UCSD-AML1 (cell line): ENCODE measurements around the gene FAM9C.
"Not testable (repeated sequence)": the region's sequence is repeated elsewhere in the genome, so short reads cannot be mapped to it uniquely, and the experiment has no call there.

Source experiments
- DNase-seq: peaks from one replicate; lab custom pipeline; 2025; ENCODE audit not compliant: unreplicated experiment; lab: John Stamatoyannopoulos, UW

FAM9C gene

DNA sequence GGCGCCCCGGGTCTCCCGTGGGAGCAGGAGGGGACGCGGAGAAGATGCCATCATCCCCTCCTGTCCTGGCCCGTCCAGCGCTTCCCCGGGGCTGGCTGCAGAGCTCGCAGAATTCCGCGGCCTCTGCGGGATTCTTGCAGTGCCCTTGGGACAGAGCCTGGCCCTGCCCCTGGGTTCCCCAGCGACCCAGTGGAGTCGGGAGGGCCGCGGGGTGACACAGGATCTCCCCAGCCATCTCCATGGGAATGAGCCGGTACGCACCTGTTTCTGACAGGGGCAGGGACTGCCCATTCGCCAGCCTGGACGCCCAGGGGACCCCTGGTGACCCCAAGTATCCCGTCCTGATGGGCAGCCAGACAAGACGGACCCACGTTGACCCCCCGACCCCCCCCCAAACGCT lies 482 bp downstream of the FAM9C start:
- no peak for DNase-seq

- DNase-seq, result no peak
Measured at GRCh38 chrX:13043138-13043537, 1.3 kb downstream of the FAM9C start.

- no peak for DNase-seq
Measured at GRCh38 chrX:13036896-13037295, 7.5 kb downstream of the FAM9C start.

DNA sequence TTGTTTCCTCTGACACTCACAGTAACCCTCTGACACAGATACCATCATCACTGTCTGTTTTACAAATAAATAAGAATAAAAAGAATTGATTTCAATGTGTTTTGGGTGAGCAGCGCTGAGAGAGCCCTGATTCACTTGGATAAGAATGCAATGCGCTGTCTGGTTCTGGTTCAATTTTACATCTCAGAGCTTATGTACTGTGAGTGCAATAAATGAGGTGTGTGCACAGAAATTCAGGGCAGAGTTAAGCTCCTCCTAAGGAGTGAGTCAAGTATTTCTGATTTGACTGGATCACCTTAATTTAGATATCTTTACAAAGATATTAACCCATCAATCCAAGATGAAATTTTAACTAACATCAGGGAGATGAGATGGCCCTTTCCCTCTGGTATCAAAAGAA lies 11.2 kb downstream of the FAM9C start:
- no peak for DNase-seq

DNA sequence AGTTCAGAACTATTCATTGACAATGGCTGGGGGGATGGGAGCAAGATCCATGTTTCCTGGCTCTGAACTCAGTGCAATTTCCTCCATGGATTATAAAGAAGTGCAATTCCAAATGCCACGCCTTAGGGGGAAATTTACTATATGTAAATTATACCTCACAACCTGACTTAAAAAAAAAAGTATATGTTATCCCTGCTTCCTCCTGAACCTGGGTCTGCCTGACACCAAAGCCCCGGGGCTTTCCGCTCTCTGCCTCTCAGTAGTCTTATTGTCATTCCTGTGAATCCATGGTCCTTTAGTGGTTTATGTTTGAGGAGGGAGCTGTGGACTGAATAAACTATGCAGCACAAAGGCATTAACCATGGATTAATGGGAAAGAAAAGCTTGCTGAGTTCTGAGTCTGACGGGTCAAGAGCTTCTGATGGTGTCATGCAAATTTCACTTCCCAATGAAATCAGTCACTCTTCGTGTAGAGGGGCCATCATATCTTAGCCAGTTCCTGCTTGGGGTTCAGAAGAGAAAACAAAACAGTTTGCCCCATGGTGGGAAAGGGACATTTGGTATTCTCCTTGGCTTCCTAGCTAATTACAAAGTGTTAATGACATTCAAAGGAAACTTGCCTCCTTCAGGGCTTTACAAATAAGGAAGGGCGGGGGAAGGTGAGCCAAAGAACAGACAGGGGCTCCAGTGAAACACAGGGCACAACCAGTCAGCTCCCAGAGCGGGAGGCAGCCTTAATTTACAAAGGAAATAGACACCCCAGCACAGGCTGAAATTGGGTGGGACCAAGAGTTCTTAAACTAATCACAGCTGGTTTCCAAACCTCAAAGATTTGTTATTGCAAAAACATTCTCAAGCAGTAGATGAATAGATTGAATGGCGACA lies 14.3 kb downstream of the FAM9C start:
- DNase-seq, result no peak

DNA sequence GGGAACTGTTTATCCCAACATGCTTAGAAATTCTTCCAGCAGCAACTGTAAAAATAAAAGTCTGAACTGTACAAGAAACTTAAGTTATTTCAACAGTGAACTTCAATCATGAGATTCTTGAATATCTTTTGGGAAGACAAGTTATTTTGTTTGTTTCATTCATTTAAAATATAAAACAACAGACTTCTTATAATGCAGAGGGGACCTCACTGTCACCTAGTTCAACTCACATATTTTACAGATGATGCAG lies 14.9 kb downstream of the FAM9C start:
- no peak for DNase-seq

DNA sequence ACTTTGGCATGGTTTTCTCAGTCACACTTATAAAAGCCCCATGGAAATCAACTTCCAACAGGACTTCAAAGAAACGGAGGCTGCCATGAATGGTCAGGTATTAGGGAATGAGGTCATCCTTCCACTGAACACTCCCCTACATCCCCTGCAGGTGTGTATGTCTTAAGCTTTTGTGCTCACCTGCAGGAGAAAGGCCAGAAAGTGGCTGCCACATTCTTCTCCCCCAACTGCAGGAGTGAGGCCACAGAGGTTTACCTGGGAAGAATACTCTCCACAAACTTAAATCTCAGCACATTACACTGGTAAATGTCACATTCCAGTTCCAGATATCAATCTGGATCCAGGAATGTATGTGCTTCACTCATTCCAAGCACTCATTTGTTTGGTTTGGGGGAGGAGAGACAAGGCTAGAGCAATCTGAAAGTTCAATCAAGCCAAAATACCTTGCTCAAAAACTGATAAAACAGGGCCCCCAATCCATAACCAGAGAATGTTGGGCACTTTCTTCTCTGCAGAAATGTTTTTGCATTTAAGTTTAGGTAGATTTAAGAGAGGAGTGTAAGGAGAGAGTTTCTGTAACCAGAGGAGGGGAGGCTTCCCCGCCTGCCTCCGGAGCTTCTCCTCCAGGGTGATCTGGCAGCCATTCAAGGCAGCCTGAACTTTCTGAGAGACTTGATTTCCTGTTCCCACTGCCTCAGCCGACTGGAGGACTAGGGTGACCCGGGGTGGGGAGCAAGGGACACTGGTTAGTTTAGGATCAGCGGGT lies 15.4 kb downstream of the FAM9C start:
- no peak for DNase-seq

DNA sequence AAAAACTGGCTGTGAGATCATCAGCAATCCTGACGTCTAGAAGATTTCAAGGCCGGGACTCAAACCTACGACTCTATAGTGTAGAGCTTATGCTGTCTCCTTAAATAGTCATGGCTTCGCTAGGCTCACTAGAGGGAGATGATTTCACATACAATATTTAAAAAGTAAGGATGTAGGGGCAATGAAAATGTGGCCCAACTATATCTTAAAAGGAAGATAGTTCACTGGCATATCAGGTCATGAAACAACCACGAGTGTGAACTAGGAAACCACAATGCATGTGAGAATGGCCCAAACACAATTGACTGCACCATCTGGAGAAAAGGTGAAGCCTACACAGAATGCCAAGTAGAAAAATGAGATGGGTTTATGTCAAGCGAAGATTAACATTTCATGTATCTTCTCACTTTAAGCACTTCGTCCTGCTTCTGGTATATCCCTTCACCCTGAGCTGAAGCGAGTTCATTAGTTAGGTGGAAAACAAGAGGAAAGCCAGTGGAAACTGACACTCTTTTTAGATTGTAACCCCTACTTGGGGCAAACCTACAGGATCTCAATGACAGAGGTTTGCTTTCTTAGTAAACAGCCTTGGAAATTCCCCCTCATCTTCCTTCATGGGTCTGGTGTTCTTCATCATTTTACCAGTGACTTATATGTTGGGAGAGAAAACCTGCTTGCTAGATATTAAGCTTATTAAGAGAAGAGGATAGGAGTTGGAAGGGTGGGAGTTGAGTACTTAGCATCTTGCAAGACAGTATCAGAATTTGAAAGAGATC lies 17.4 kb downstream of the FAM9C start:
- no peak for DNase-seq

- no peak for DNase-seq
Measured at GRCh38 chrX:13024986-13025385, 19.4 kb downstream of the FAM9C start.

DNA sequence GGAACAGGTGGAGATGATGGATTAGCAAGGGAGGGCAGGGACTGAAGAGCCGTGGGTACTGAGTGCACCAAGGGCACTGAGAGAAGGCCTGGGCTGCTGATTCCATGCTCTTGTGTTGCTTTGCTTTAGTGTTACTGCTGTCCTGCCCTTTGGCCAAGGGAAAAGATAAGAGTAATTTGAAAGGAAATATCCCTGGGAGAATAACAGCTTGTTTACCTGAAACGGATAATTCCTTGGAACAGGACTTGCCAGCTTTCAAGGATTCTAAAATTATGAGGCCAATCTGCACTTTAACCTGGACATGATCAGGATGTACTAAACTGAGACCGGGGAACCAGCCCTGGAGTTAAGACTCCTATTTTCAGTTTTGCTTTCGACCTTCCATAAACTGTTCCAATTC lies 20.4 kb downstream of the FAM9C start:
- no peak for DNase-seq

- no peak for DNase-seq
Measured at GRCh38 chrX:13023567-13023966, 20.9 kb downstream of the FAM9C start.

- DNase-seq, result no peak
Measured at GRCh38 chrX:13022926-13023325, 21.5 kb downstream of the FAM9C start.

GRCh38 chrX:13016731-13017130 lies 27.7 kb downstream of the FAM9C start:
- not testable (repeated sequence) for DNase-seq

- no peak for DNase-seq
Measured at GRCh38 chrX:13015536-13016236, 28.7 kb downstream of the FAM9C start.

DNA sequence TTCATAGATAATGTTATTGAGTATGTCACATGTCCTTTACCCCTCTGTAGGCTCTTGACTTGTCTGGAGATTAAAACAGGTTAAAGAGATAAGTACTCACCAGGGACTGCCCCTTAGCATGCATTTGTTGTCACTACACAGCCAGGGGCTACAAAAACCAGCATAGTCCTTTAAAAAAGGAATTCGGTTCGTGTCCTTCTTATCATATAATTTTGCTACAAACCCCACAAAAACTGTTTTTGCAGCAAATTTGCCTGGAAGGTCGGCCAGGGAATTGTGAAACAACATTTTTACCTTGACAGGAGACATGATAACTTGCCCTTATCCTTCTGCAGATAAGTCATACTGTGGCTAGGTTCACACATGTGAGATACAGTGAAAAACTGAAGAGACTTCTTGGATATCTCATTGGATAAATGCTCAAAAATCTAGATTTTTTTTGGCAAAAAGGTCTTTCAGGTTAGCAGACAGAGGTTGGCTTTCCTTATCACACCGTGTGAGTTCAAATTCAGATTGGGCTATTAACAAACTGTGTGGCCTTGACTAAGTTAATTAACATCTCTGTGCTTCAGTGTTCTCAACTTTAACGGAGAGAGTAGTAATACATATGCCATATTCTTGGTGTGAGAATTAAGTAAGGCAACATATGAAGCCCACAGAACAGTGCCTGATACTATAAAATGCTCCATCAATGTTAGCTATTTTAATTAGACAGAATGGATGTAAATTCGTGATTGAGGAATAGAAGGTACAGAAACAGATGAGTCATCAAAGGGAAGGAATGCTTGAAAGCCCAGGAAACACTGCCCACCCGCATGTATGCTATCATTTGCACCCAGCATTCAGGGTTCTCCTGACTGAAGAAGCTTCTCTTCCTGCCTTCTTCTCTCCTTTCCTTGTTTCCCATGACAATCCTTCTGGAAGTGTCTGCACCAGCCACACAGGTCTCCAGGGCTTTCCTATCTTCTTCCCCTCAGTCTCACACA lies 30.0 kb downstream of the FAM9C start:
- no peak for DNase-seq

DNA sequence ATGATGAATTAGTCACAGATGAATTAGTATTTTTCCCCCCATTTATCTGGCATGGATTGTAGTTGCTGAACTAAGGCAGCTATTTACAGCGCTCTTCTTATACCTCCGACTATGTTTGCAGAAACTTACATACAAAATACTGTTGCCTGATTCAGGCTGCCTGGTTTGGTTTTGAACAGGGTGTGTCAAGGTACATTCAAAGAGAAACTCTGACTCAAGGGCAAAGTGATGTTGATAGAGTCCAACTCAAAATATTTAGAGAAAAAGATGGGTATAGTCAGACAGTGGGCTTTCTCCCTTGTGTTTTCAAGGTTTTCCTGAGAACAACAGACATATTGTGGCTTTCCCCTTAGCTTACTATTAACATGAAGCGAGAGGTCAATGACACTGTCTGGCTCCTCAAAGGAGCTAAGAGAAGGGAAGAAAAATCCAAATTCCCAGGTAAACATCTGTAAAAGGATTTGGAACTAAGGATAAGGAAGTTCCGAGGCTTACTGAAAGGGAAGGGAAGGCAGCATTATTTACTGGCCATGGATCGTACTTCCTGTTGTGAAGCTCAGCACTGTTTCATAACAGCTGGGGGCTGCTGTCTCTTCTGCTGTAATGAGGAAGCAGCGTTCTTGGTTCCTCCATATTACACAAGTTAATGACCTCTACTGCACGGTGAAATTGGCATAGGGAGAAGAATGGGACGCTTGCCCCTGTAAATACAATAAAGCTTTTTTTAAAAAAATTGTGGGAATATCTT lies 30.9 kb downstream of the FAM9C start:
- DNase-seq, result no peak

GRCh38 chrX:13010546-13010945 lies 33.9 kb downstream of the FAM9C start:
- no peak for DNase-seq

DNA sequence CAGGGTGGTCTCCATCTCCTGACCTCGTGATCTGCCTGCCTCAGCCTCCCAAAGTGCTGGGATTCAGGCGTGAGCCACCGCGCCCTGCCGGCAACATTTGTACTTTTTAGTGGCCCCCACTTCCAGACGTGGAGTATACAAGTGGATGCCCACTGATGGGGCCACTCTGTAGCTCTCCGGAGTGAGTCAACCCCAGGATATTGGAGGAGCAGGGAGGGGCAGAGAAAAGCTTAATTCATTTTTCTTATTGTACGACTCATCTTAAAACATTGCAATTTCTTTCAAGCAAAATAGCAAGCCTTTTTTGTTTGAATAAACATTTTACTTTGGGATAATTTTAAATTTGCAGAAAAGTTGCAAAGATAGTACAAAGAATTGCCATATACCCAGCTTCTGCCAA lies 34.6 kb downstream of the FAM9C start:
- DNase-seq, result no peak

DNA sequence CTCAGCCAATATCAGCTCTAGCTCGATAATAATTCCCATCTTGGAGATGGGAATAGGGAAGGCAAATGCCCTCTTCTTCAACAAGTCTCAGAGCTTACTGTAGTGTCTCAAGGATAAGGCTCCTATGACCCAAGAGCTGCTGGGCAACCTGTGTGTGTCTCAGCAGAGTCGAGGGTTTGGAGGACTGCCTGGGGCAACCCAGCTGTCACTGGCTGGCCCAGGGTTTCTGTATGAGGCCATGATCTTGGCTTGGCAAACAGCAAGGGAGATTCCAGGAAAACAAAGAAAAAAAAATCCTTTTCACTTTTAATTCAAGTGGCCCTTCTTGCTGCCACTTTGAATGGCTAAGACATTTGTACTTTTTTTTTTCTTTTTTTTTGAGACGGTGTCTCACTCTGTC lies 35.1 kb downstream of the FAM9C start:
- DNase-seq, result no peak
